Keratinocyte (primary cell): Measurements from ENCODE around the gene MRPL40. TPM values are rescaled to one million over a fixed set of nuclear protein-coding genes. Genes with fewer than 3 reads are reported as not detected.

Experiments
- DNase-seq: peaks from one replicate; pipeline ENCODE4 v3.0.0-alpha.2; 2011; ENCODE audit warnings: low read depth, missing footprints, low spot score
- FAIRE-seq: peaks from 2 replicates; lab custom pipeline; 2011; peaks lifted over from hg19 to GRCh38; lab: Jason Lieb, UNC
- H2AFZ ChIP-seq: 2 replicates; pipeline ENCODE4 v1.6.0; 2012; ENCODE audit warnings: low read length, control low read depth, inconsistent platforms; ENCODE audit not compliant: control insufficient read depth
- H3K27ac ChIP-seq: 2 replicates; pipeline ENCODE4 v1.5.1; 2011; ENCODE audit warnings: low read length; ENCODE audit not compliant: control insufficient read depth, insufficient read depth
- H3K27me3 ChIP-seq: 3 replicates; pipeline ENCODE4 v1.6.0; 2011; ENCODE audit warnings: low read length; ENCODE audit not compliant: control insufficient read depth, insufficient read depth; ENCODE audit errors: extremely low read depth
- H3K36me3 ChIP-seq, 2 experiments: 2 replicates in 1 of 2; 3 replicates in 1 of 2; pipeline ENCODE4 v1.5.1; 2011; ENCODE audit warnings: low read length in 2 of 2, mild to moderate bottlenecking in 1 of 2; ENCODE audit not compliant: control insufficient read depth in 2 of 2, insufficient read depth in 2 of 2; ENCODE audit errors: extremely low read depth in 1 of 2
- H3K4me1 ChIP-seq: 3 replicates; pipeline ENCODE4 v1.5.1; 2011; ENCODE audit warnings: low read length; ENCODE audit not compliant: control insufficient read depth, insufficient read depth; ENCODE audit errors: extremely low read depth
- H3K4me2 ChIP-seq: 3 replicates; pipeline ENCODE4 v1.6.0; 2011; ENCODE audit warnings: low read depth, low read length; ENCODE audit not compliant: control insufficient read depth, insufficient read depth; ENCODE audit errors: extremely low read depth
- H3K4me3 ChIP-seq, 3 experiments: fragments of 200-600 bp in 1 of 3; sonication (generic) in 1 of 3; 2 replicates in 2 of 3; 3 replicates in 1 of 3; pipeline ENCODE4 v1.5.1; 2011 to 2016; ENCODE audit warnings: low read length in 3 of 3, mild to moderate bottlenecking in 3 of 3, control low read depth in 2 of 3, inconsistent platforms in 1 of 3, low read depth in 1 of 3, mixed read lengths in 1 of 3, mixed run types in 1 of 3, moderate library complexity in 1 of 3; ENCODE audit not compliant: control insufficient read depth in 2 of 3, insufficient read depth in 2 of 3; ENCODE audit errors: extremely low read depth in 1 of 3
- H3K79me2 ChIP-seq: 2 replicates; pipeline ENCODE4 v1.6.0; 2012; ENCODE audit warnings: low read length; ENCODE audit not compliant: control insufficient read depth, insufficient read depth
- H3K9ac ChIP-seq: 3 replicates; pipeline ENCODE4 v1.6.0; 2011; ENCODE audit warnings: low read length; ENCODE audit not compliant: control insufficient read depth, insufficient read depth; ENCODE audit errors: extremely low read depth
- H3K9me1 ChIP-seq: 3 replicates; pipeline ENCODE4 v1.6.0; 2011; ENCODE audit warnings: low read length; ENCODE audit not compliant: control insufficient read depth, insufficient read depth; ENCODE audit errors: extremely low read depth
- H3K9me3 ChIP-seq: 2 replicates; pipeline ENCODE4 v1.5.1; 2012; ENCODE audit warnings: low read depth, low read length; ENCODE audit not compliant: control insufficient read depth
- H4K20me1 ChIP-seq: 3 replicates; pipeline ENCODE4 v1.6.0; 2011; ENCODE audit warnings: low read length; ENCODE audit not compliant: control insufficient read depth, insufficient read depth; ENCODE audit errors: extremely low read depth
- EZH2 ChIP-seq: IDR thresholded peaks from one replicate; pipeline ENCODE4 v1.6.1; 2012; ENCODE audit warnings: inconsistent platforms, mild to moderate bottlenecking, low read length, moderate library complexity
- dilution Hi-C: fragments of 300-500 bp; cut with MboI; formaldehyde crosslinking; loops from one replicate; pipeline ENCODE4 v1.7.0; 2020; ENCODE audit warnings: low sequenced_read_pairs; ENCODE audit not compliant: extremely low pct_ligation_motif_present
- polyA plus RNA-seq, 5 experiments: library from polyadenylated mRNA; depleted of rRNA in 3 of 5; stranded (reverse) in 3 of 5; stranded (forward) in 1 of 5; unstranded in 1 of 5; fragments of >200 nt; gene quantifications; 1 replicate in 1 of 5; 2 replicates in 3 of 5; 3 replicates in 1 of 5; pipeline versions ENCODE4 v1.2.1 to v1.2.3, GENCODE V29; 2011 to 2012; ENCODE audit warnings: missing spikeins in 2 of 5, low read depth in 1 of 5, low replicate concordance in 1 of 5
- TF ChIP-seq, protein P1 (sequence below), 3 experiments: IDR thresholded peaks in 1 of 3; conservative IDR thresholded peaks in 1 of 3; optimal IDR thresholded peaks in 1 of 3; 2 replicates in 2 of 3; 3 replicates in 1 of 3; pipeline versions ENCODE3 to v1.5.1; 2011; ENCODE audit warnings: low read length in 3 of 3, mild to moderate bottlenecking in 3 of 3, moderate library complexity in 2 of 3, control low read depth in 1 of 3, inconsistent platforms in 1 of 3; ENCODE audit not compliant: insufficient read depth in 2 of 3; ENCODE audit errors: extremely low read depth in 1 of 3

The MRPL40 gene
- polyA plus RNA-seq, 1 donor (not counting 4 experiments of a cell fraction or from before 2014, with no cell fraction given): 46.3 TPM

DNA sequence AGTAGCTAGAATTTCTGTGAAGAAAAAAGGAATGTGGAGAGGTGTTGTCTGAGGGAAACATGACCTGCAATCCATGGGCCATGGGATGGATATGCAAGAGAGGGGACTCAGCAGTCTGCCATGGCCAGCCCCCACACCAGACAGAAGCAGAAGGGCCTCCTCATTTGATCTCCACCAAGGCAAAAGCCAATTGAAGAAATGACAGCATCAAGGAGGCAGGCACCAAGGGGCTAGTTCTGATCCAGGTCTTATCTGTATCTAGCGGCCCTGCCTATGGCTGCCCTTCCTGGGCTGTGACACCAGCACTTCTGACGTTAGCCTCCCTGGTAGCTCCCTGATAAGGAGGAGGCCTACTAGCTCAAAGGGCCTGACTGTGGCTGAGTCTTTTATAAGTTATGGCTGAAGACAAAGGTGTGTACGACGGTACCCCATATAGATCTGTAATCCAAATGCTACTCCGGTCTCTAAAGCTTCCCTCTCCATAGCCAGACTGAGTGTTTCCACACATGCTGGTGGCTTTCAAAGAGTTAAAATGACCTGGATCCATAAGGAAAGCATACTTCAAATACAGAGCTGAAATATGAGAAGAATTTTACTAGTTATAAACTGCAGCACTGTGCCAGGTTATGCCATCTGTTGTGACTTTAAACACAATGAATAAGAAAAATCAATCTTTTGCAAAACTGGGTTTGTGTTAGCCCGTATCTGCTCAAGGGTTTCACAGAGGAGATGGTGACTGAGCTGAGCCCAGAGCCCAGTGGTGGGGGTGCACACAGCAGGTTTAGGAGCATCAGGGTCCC, 35.2 kb upstream of the MRPL40 start:
- Histone ChIP-seq H3K9ac (no peak overlapping the region), H2AFZ (no peak overlapping the region), H3K4me2 (no peak overlapping the region), H3K27ac (no peak overlapping the region), H3K79me2 (no peaks in the 10 kb centered on the region), H3K9me1 (no peaks in the 10 kb centered on the region), H3K9me3 (no peaks in the 10 kb centered on the region), H4K20me1 (no peaks in the 10 kb centered on the region), H3K27me3 (no peaks in the 10 kb centered on the region), H3K4me1 (no peaks in the 10 kb centered on the region), H3K36me3 (peaks cover 45 to 48% of the 10 kb centered on the region in 2 experiments), H3K4me3 (no peak overlapping the region)
- TF ChIP-seq EZH2: no peak
- TF ChIP-seq, protein P1, sequence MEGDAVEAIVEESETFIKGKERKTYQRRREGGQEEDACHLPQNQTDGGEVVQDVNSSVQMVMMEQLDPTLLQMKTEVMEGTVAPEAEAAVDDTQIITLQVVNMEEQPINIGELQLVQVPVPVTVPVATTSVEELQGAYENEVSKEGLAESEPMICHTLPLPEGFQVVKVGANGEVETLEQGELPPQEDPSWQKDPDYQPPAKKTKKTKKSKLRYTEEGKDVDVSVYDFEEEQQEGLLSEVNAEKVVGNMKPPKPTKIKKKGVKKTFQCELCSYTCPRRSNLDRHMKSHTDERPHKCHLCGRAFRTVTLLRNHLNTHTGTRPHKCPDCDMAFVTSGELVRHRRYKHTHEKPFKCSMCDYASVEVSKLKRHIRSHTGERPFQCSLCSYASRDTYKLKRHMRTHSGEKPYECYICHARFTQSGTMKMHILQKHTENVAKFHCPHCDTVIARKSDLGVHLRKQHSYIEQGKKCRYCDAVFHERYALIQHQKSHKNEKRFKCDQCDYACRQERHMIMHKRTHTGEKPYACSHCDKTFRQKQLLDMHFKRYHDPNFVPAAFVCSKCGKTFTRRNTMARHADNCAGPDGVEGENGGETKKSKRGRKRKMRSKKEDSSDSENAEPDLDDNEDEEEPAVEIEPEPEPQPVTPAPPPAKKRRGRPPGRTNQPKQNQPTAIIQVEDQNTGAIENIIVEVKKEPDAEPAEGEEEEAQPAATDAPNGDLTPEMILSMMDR (optimal IDR thresholded peaks at IDR 0.05 in 1 of 3, IDR thresholded peaks at IDR 0.05 in 1 of 3, conservative IDR thresholded peaks at IDR 0.05 in 1 of 3; ENCODE audit: extremely low read depth in 1 of 3, insufficient read depth in 2 of 3, low read length in 3 of 3): no peak
- dilution Hi-C loops: no loop called here
- no peak for FAIRE-seq
- DNase-seq: no peak

DNA sequence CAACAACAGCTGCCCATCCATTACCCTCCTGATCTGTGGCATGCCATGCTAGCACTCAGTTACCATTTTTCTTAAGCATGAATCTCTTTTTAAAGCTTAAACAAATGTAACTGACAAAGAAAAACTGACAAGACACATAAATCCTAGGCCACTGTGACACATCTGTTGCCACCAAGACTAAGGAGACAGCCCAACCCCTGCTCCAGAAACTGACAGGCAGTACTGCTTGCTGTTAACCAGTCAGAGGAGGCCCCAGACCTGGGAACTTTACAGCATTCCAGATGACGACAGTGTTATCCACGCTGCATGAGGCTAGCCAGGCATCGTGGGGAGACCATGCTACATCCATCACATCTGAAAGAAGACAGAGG, 34.6 kb upstream of the MRPL40 start:
- no peak for FAIRE-seq
- no peaks in the 10 kb centered on the region for H3K9me1 ChIP-seq

More for the DNA sequence above, 34.6 kb upstream of the MRPL40 start:
- DNase-seq: no peak
- H2AFZ ChIP-seq: no peak overlapping the region
- H3K4me3 ChIP-seq: no peak overlapping the region
- H3K9me3 ChIP-seq: no peaks in the 10 kb centered on the region
- H3K4me2 ChIP-seq: no peak overlapping the region
- H3K27ac ChIP-seq: no peak overlapping the region
- H3K4me1 ChIP-seq: no peaks in the 10 kb centered on the region
- H4K20me1 ChIP-seq: no peaks in the 10 kb centered on the region
- no peaks in the 10 kb centered on the region for H3K79me2 ChIP-seq
- H3K27me3 ChIP-seq: no peaks in the 10 kb centered on the region
- H3K36me3 ChIP-seq: peaks cover 40 to 44% of the 10 kb centered on the region in 2 experiments
- no peak overlapping the region for H3K9ac ChIP-seq
- dilution Hi-C loops: no loop called here
- TF ChIP-seq, protein P1 (optimal IDR thresholded peaks at IDR 0.05 in 1 of 3, IDR thresholded peaks at IDR 0.05 in 1 of 3, conservative IDR thresholded peaks at IDR 0.05 in 1 of 3; ENCODE audit: extremely low read depth in 1 of 3, insufficient read depth in 2 of 3, low read length in 3 of 3): no peak
- TF ChIP-seq EZH2: no peak
